ENCODE data around the gene SUSD2.
"Not testable (repeated sequence)": the region's sequence is repeated elsewhere in the genome, so short reads cannot be mapped to it uniquely, and the experiment has no call there.

SUSD2 gene

DNA sequence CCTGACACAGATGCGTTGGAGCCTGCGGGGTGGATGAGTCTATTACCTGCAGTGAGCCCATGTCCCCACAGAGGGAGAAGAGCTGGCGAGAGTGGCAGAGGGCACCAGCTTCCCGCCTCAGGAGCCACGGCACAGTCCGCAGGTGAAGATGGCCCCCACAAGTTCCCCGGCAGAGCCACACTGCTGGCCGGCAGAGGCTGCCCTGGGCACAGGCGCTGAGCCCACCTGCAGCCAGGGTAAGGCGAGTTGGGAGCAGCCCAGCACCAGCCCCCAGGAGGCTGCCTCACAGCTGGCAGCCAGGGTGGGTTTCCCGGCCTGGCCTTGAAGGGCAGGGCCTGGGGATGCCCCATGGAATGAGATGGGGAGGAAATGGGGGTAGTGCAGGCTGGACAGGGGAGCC lies 5.2 kb upstream of the SUSD2 start:
- no peak for DNase-seq (ENCODE audit: low read depth in 2 of 2)

DNA sequence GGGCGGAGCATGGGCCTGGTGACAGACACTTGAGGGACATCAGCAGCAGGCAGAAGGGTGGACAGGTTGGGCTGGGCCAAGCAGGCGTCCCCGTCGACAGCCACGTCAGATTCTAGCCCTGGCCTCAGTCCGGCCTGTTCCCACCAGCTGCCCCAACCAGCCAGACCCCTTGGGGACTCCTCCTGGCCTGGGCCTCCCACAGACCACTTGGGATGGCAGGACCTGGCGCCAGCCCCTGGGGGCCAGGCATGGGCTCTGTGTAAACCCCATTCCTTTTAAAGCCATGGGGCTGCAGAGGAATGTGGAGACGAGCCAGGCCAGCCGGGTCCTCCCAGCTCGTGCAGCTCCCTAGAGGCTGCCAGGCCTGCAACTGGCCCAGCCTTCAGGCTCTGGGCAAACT lies 4.7 kb upstream of the SUSD2 start:
- DNase-seq (ENCODE audit: low read depth in 2 of 2) = no peak

DNA sequence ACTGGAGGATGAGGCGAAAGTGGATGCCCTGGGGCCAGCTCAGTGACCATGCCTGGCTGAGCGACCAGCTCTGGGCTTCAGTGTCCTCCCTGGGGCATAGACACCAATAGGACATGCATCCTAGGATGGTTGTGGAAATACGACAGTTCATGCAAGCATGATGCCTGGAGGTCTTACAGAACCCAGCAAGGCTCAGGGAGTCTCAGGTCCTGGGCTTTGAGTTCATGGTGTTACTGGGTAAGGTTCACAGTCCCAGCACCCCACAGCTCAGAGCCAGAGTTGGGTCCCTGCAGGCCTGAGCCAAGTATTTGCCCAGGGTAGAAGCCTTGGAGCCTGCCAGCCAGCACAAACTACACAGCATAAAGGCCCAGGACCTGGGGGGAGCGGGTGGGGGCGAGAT lies 4.2 kb upstream of the SUSD2 start:
- DNase-seq (ENCODE audit: low read depth in 2 of 2) = no peak

- DNase-seq (ENCODE audit: low read depth in 2 of 2) = no peak
Measured at GRCh38 chr22:24177456-24177855, 3.8 kb upstream of the SUSD2 start.

- DNase-seq (ENCODE audit: low read depth in 2 of 2) = no peak
Measured at GRCh38 chr22:24178021-24178431, 3.3 kb upstream of the SUSD2 start.

DNA sequence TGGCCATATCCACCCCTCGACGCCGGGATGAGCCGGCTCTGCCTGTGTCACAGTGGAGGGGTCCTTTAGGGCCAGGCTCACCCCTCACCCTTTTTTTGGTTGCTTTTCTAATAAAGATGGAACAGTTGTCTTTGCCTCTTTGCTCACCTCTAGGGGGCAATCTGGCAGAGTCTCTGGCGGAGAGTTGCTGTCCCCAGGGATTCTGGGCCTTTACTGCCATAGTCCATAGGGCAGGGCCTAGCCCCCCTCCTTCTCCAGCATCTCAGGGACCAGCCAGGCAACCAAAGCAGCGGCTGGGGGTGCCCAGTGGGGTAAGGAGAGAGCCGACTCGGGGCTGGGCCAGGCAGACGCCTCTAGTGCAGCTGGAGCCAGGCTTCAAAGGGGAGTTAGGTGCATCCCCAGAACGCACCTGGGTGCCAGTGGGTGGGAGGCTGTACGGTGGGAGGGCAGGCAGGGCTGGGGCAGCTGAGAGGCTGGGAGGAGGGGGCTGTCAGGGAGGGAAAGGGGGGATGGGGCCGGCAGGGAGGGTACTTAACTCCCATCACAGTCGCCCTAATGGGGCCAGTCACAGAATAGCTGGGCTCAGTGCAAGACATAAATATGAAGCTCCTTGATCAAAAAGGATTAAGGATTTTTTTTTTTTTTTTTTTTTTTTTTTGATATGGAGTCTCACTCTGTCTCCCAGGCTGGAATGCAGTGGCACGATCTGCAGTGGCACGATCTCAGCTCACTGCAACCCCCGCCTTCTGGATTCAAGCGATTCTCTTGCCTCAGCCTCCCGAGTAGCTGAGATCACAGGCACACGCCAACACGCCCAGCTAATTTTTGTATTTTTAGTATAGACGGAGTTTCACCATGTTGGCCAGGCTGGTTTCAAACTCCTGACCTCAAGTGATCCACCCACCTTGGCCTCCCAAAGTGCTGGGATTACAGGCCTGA lies 2.5 kb upstream of the SUSD2 start:
- DNase-seq (ENCODE audit: low read depth in 2 of 2) = no peak

GRCh38 chr22:24179478-24180210 lies 1.6 kb upstream of the SUSD2 start:
- no peak for DNase-seq (ENCODE audit: low read depth in 2 of 2)

GRCh38 chr22:24180316-24181087 lies 785 bp upstream of the SUSD2 start:
- DNase-seq (ENCODE audit: low read depth in 2 of 2) = no peak

DNA sequence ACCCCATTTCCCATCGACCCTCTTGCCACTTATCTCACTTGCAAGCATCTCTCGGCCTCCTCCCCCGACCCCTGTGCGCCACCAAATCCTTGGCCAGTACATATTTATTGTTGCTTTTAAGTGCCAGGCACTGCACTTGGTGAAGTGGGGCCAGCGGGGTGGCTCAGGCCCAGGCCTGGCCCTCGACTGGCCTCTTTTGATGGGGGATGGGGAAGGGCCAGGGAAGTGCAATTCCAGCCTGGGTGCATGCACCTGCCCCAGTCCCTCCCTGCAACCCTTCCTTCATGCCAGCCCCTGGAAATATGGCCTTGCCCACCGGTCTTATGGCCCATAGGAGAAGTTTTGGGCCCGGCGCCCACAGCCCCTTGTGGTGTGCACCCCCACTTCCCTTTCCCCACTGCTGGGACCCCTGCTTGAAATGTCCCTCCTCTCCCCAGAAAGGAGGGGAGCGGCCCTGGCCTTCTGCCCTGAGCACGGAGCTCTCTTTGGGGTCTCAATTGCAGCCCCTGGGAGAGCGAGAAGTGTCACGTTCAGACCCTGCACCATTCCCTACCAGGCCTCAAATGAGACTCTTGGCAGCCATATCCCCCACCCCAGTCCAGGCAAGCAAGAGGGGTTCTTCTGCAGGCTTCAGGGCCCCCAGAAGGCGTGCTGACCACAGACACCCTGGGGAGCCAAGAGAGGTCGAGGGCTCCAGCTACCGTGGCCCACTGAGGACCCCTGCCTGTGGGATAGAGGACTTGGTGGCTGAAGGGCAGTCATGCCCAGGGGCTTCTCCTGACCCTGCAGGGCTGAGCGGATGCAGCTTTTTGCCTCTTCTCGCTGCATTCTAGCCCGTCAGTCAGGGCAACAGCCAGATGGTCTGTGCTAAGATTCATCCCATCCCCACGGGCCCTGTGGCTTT lies 961 bp downstream of the SUSD2 start:
- DNase-seq (ENCODE audit: low read depth in 2 of 2) = no peak

DNA sequence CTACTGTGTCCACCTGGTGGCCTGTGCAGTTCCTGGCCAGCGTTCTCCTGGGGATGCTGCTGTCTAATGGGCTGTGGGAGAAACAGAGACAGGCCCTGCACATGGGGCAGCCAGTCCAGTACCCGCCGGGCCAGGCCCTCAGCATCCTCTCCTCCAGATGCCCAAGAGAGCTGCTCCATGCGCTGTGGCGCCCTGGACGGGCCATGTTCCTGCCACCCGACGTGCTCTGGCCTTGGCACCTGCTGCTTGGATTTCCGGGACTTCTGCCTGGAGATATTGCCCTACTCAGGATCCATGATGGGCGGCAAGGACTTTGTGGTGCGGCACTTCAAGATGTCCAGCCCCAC lies 1.6 kb downstream of the SUSD2 start:
- not testable (repeated sequence) for DNase-seq (ENCODE audit: low read depth in 2 of 2)

GRCh38 chr22:24183321-24184031 lies 2.2 kb downstream of the SUSD2 start:
- no peak for DNase-seq (ENCODE audit: low read depth in 2 of 2)

DNA sequence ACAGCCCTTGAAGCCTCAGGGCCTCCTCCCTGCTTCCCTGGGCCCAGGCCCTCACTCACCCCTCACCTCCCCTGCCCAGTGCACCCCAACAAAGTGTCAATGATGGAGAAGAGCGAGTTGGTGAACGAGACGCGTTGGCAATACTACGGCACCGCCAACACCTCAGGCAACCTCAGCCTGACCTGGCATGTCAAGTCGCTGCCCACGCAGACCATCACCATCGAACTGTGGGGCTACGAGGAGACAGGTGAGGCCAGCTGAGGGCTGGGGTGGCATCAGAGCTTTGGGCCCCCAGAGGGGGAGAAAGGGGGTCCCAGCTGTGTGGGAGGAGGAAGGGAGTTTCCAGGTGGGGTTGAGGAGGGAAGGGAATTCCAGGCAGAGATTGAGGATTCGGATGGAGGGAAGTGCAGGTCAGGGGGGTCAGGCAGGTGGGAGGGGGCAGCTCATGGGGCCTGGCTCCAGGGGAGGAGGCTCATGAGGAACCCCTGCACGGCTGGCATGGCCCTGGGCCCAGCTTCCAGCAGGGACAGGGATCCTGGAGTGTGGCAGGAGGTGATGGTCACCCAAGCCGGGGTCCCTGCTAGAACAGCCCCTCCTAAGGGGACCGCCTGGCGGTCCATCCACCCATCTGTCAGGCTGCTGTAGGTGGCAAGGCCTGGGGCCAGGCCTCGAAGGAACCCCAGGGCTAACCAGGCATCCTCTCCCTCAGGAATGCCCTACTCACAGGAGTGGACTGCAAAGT lies 2.9 kb downstream of the SUSD2 start:
- no peak for DNase-seq (ENCODE audit: low read depth in 2 of 2)

DNA sequence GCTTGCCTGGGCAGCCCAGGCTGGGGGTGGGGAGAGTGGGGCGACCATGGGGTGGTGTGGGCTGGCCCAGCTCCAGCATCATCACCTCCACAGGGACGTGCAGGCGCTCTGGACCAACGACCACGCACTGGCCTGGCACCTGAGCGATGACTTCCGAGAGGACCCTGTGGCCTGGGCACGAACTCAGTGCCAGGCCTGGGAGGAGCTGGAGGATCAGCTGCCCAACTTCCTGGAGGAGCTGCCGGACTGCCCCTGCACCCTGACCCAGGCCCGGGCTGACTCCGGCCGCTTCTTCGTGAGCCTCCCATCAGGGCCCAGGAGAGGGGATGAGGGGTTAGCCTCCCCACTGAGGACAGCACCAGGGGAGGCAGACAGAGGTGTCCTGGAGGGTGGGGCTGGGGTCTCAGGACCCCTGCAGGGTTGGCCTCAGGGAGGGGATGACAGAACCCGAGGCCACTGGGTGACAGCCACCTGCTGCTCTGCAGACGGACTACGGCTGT lies 3.8 kb downstream of the SUSD2 start:
- no peak for DNase-seq (ENCODE audit: low read depth in 2 of 2)

GRCh38 chr22:24185501-24186351 lies 4.4 kb downstream of the SUSD2 start:
- no peak for DNase-seq (ENCODE audit: low read depth in 2 of 2)

- no peak for DNase-seq (ENCODE audit: low read depth in 2 of 2)
Measured at GRCh38 chr22:24186352-24186740, 5.1 kb downstream of the SUSD2 start.

GRCh38 chr22:24186892-24187670 lies 5.8 kb downstream of the SUSD2 start:
- no peak for DNase-seq (ENCODE audit: low read depth in 2 of 2)

GRCh38 chr22:24187731-24188644 lies 6.7 kb downstream of the SUSD2 start:
- DNase-seq (ENCODE audit: low read depth in 2 of 2) = no peak

Measured in activated CD4-positive, alpha-beta T cell treated with anti-CD3 and anti-CD28 coated beads for 24 hours (primary cell).